MM.1S (cell line): Measurements from ENCODE around the gene SLC44A1.

Experiments used
- DNase-seq: peaks from one replicate; pipeline ENCODE4 v3.0.0-alpha.2; 2015
- H2AFZ ChIP-seq: fragments of 300-600 bp; sonication (generic); 2 replicates; pipeline ENCODE4 v1.6.0; 2016; ENCODE audit warnings: antibody characterized with exemption, low read length
- H3F3A ChIP-seq: fragments of 300-600 bp; sonication (generic); 2 replicates; pipeline ENCODE4 v1.6.1; 2016; ENCODE audit warnings: mild to moderate bottlenecking, antibody characterized with exemption, low read length, moderate library complexity, mixed read lengths; ENCODE audit not compliant: insufficient read depth
- H3K27ac ChIP-seq: fragments of 300-600 bp; sonication (generic); 2 replicates; pipeline ENCODE4 v1.5.1; 2016; ENCODE audit warnings: mild to moderate bottlenecking, low read length
- H3K27me3 ChIP-seq: fragments of 300-600 bp; sonication (generic); replicated peaks from 2 replicates; pipeline ENCODE4 v1.6.0; 2016; ENCODE audit warnings: low read length; ENCODE audit not compliant: insufficient read depth
- H3K36me3 ChIP-seq: fragments of 300-600 bp; sonication (generic); replicated peaks from 2 replicates; pipeline ENCODE4 v1.6.1; 2016; ENCODE audit warnings: mild to moderate bottlenecking, low read length, mixed read lengths; ENCODE audit not compliant: insufficient read depth
- H3K4me1 ChIP-seq: fragments of 300-600 bp; sonication (generic); 2 replicates; pipeline ENCODE4 v1.6.1; 2016; ENCODE audit warnings: low read length, mixed read lengths
- H3K4me2 ChIP-seq: fragments of 300-600 bp; sonication (generic); 2 replicates; pipeline ENCODE4 v1.6.0; 2016; ENCODE audit warnings: low read depth, low read length
- H3K4me3 ChIP-seq: fragments of 300-600 bp; sonication (generic); 2 replicates; pipeline ENCODE4 v1.5.1; 2016; ENCODE audit warnings: low read length, mixed read lengths
- H3K79me2 ChIP-seq: fragments of 300-600 bp; sonication (generic); 2 replicates; pipeline ENCODE4 v1.6.1; 2016; ENCODE audit warnings: mixed run types, low read length, mixed read lengths
- H3K9ac ChIP-seq: fragments of 300-600 bp; sonication (generic); 2 replicates; pipeline ENCODE4 v1.6.1; 2016; ENCODE audit warnings: low read length, mixed read lengths
- H3K9me2 ChIP-seq: fragments of 300-600 bp; sonication (generic); replicated peaks from 2 replicates; pipeline ENCODE4 v1.6.1; 2016; ENCODE audit warnings: mild to moderate bottlenecking, low read length, mixed read lengths; ENCODE audit not compliant: insufficient read depth
- H3K9me3 ChIP-seq: fragments of 300-600 bp; sonication (generic); replicated peaks from 2 replicates; pipeline ENCODE4 v1.6.1; 2016; ENCODE audit warnings: mild to moderate bottlenecking, low read length, mixed read lengths; ENCODE audit not compliant: insufficient read depth
- H4K20me1 ChIP-seq: fragments of 300-600 bp; sonication (generic); 2 replicates; pipeline ENCODE4 v1.6.1; 2016; ENCODE audit warnings: mild to moderate bottlenecking, low read length, moderate library complexity, mixed read lengths; ENCODE audit not compliant: insufficient read depth
- EZH2 ChIP-seq: fragments of 300-600 bp; sonication (generic); optimal IDR thresholded peaks from 2 replicates; pipeline ENCODE3; 2017; ENCODE audit warnings: low read depth, mild to moderate bottlenecking, antibody characterized with exemption, low read length, mixed read lengths
- EZH2phosphoT487 ChIP-seq: fragments of 300-600 bp; sonication (generic); IDR thresholded peaks from 2 replicates; pipeline ENCODE4 v1.6.1; 2018; ENCODE audit warnings: antibody characterized with exemption, low read length
- TF ChIP-seq, protein P1 (sequence below): fragments of 300-600 bp; sonication (generic); IDR thresholded peaks from 2 replicates; pipeline ENCODE4 v1.5.1; 2016; ENCODE audit warnings: antibody characterized with exemption, low read length, mixed read lengths

Gene SLC44A1

DNA sequence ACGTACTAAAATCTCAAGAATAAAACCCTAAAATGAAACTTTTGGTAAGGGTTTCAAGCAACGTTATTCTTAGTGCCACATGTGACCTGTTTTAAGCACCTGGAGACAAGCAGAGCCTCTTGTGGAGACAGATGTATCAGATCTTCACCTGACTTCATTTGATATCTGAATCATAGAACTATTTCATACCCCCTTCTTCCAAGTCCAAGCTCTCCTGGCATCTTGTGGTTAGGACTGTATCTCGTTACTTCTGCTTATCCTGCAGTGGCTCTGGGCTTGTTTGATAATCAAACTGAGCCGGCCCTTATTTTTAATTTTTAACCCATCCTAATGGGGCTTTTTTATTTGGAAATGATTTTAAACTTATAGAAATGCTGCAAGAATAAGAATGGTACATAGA lies 192.3 kb downstream of the SLC44A1 start:
- no peak overlapping the region for H3K4me3 ChIP-seq
- DNase-seq, result no peak
- H3K36me3 ChIP-seq, result no peaks in the 10 kb centered on the region
- no peak overlapping the region; the same call in 1 of the 2 replicates for H3K27ac ChIP-seq
- no peaks in the 10 kb centered on the region for H4K20me1 ChIP-seq
- no peaks in the 10 kb centered on the region for H3K9me3 ChIP-seq
- no peak overlapping the region for H3K9ac ChIP-seq
- no peaks in the 10 kb centered on the region for H3K9me2 ChIP-seq
- no peak overlapping the region for H3K4me2 ChIP-seq
- no peaks in the 10 kb centered on the region for H3K27me3 ChIP-seq
- no peaks in the 10 kb centered on the region for H3K4me1 ChIP-seq
- no peak overlapping the region for H2AFZ ChIP-seq
- H3K79me2 ChIP-seq, result no peaks in the 10 kb centered on the region
- no peaks in the 10 kb centered on the region for H3F3A ChIP-seq
- TF ChIP-seq EZH2 (no peak), EZH2phosphoT487 (no peak)
- TF ChIP-seq, protein P1, sequence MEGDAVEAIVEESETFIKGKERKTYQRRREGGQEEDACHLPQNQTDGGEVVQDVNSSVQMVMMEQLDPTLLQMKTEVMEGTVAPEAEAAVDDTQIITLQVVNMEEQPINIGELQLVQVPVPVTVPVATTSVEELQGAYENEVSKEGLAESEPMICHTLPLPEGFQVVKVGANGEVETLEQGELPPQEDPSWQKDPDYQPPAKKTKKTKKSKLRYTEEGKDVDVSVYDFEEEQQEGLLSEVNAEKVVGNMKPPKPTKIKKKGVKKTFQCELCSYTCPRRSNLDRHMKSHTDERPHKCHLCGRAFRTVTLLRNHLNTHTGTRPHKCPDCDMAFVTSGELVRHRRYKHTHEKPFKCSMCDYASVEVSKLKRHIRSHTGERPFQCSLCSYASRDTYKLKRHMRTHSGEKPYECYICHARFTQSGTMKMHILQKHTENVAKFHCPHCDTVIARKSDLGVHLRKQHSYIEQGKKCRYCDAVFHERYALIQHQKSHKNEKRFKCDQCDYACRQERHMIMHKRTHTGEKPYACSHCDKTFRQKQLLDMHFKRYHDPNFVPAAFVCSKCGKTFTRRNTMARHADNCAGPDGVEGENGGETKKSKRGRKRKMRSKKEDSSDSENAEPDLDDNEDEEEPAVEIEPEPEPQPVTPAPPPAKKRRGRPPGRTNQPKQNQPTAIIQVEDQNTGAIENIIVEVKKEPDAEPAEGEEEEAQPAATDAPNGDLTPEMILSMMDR, result no peak

DNA sequence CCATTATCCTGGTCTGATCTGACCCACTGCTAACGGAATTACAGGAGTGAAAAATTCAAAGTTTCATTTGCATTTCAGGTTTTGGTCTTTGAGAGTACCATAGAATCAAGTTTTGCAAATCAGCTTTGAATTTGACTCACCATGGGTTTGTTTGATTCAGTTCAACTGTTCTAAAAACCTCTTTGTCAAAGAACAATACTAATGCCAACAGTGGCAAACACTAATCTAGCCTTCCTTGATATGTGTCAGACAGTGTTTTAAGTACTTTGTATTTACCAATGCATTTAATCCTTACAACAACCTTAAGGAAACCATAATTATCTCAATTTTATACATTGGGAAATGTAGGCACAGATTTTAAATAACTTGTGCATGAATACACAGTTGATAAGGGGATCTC lies 193.3 kb downstream of the SLC44A1 start:
- no peak for DNase-seq
- Histone ChIP-seq H4K20me1 (no peaks in the 10 kb centered on the region), H3K9me2 (no peaks in the 10 kb centered on the region), H3F3A (no peaks in the 10 kb centered on the region), H3K27me3 (no peaks in the 10 kb centered on the region), H3K36me3 (no peaks in the 10 kb centered on the region), H3K9me3 (no peaks in the 10 kb centered on the region), H3K79me2 (no peaks in the 10 kb centered on the region), H3K4me3 (no peak overlapping the region), H3K4me1 (no peaks in the 10 kb centered on the region), H3K4me2 (no peak overlapping the region), H3K9ac (no peak overlapping the region), H2AFZ (no peak overlapping the region), H3K27ac (no peak overlapping the region)
- TF ChIP-seq EZH2phosphoT487 (no peak), EZH2 (no peak)
- TF ChIP-seq, protein P1, result no peak

DNA sequence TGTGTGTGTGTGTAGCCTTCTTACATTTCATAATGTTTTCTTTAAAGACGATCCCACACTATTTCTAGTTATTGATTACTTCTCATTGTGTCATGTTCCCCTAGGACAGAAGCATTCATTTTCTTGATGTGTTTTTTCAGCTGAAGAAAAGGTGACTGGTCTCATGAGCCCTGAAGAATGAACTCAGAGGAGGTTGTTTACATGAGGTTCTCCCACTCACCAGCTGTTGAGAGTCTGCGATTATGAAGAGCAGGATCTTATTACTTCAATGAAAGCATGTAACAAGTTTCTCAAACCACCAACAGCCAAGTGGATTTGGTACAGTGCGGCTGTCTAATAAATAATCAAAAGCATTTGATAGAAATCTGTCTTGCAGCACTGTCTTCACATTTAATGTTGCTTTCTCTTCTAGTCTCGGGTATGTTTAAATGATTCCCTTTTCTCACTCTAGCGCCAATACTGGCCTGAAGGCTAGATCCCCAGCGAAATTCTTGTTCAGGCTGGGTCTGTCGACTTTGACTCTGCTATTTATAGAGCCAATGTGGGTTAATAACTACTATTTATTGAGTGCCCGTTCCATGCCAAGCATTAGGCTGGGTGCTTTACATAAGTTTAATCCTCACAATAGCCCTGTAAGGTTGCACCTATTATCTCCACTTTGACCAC lies 193.8 kb downstream of the SLC44A1 start:
- TF ChIP-seq EZH2phosphoT487 (no peak), EZH2 (no peak)
- TF ChIP-seq, protein P1, result no peak
- Histone ChIP-seq H3K79me2 (no peaks in the 10 kb centered on the region), H3K9me3 (no peaks in the 10 kb centered on the region), H4K20me1 (no peaks in the 10 kb centered on the region), H2AFZ (no peak overlapping the region), H3K4me1 (no peaks in the 10 kb centered on the region), H3K4me2 (no peak overlapping the region), H3K36me3 (no peaks in the 10 kb centered on the region), H3K27ac (no peak overlapping the region), H3K4me3 (no peak overlapping the region), H3K9ac (no peak overlapping the region), H3K27me3 (no peaks in the 10 kb centered on the region), H3F3A (no peaks in the 10 kb centered on the region), H3K9me2 (no peaks in the 10 kb centered on the region)
- DNase-seq, result no peak
